HepG2 (cell line): Measurements from ENCODE around the gene PLEKHG5. TPM values are rescaled to one million over a fixed set of nuclear protein-coding genes. Genes with fewer than 3 reads are reported as not detected.

Experiments used
- ATM ChIP-seq: fragments of 450-650 bp; IDR thresholded peaks from 2 replicates; pipeline ENCODE4 v1.7.1; 2017; ENCODE audit warnings: mild to moderate bottlenecking, borderline replicate concordance
- BCL3 ChIP-seq: sonication (generic); formaldehyde crosslinking; IDR thresholded peaks from 2 replicates; pipeline ENCODE4 v1.5.1; 2020; ENCODE audit warnings: mild to moderate bottlenecking, missing genetic modification reagents, moderate library complexity
- CBFB ChIP-seq: sonication (generic); formaldehyde crosslinking; IDR thresholded peaks from 2 replicates; pipeline ENCODE4 v1.4.0; 2020; ENCODE audit warnings: missing genetic modification reagents
- GATAD2A ChIP-seq: IDR thresholded peaks from 2 replicates; pipeline ENCODE4 v1.6.1; 2016
- HOXA3 ChIP-seq: sonication (generic); formaldehyde crosslinking; IDR thresholded peaks from 2 replicates; pipeline ENCODE4 v1.5.0; 2020; ENCODE audit warnings: missing genetic modification reagents
- KDM4B ChIP-seq: sonication (generic); formaldehyde crosslinking; IDR thresholded peaks from 2 replicates; pipeline ENCODE4 v1.4.0; 2020; ENCODE audit warnings: missing genetic modification reagents
- PAWR ChIP-seq: sonication (generic); formaldehyde crosslinking; IDR thresholded peaks from 2 replicates; pipeline ENCODE4 v1.4.0; 2020; ENCODE audit warnings: missing genetic modification reagents, mild to moderate bottlenecking, borderline replicate concordance
- RFXANK ChIP-seq: IDR thresholded peaks from 2 replicates; pipeline ENCODE4 v1.6.1; 2016
- RNF219 ChIP-seq: sonication (generic); formaldehyde crosslinking; IDR thresholded peaks from 2 replicates; pipeline ENCODE4 v1.5.0; 2020; ENCODE audit warnings: mild to moderate bottlenecking, missing genetic modification reagents
- THAP11 ChIP-seq: IDR thresholded peaks from 2 replicates; pipeline ENCODE4 v1.6.1; 2016; ENCODE audit warnings: missing biosample characterization, missing genetic modification reagents
- ZBTB20 ChIP-seq: sonication (generic); formaldehyde crosslinking; IDR thresholded peaks from 2 replicates; pipeline ENCODE4 v1.8.1; 2023; ENCODE audit warnings: missing genetic modification reagents, low read depth, mild to moderate bottlenecking, borderline replicate concordance
- ZNF253 ChIP-seq: sonication (generic); formaldehyde crosslinking; IDR thresholded peaks from 2 replicates; pipeline ENCODE4 v1.8.0; 2022; ENCODE audit warnings: mild to moderate bottlenecking, missing genetic modification reagents, borderline replicate concordance
- ZNF703 ChIP-seq: sonication (generic); formaldehyde crosslinking; IDR thresholded peaks from 2 replicates; pipeline ENCODE4 v1.5.1; 2020; ENCODE audit warnings: missing genetic modification reagents, mild to moderate bottlenecking, moderate library complexity, borderline replicate concordance
- polyA plus RNA-seq, 8 experiments: library from polyadenylated mRNA; depleted of rRNA in 3 of 8; stranded (reverse) in 7 of 8; unstranded in 1 of 8; fragments of >200 nt; fragmentation: Illumina TruSeq in 4 of 8; extraction: Trizol in 4 of 8; gene quantifications; 2 replicates each; pipeline versions ENCODE4 v1.2.1 to v1.2.3, GENCODE V29; 2011 to 2016; ENCODE audit warnings: low read depth in 4 of 8, missing spikeins in 1 of 8, mixed read lengths in 1 of 8; ENCODE audit not compliant: insufficient read depth in 1 of 8
- total RNA-seq, 5 experiments: library from RNA; depleted of rRNA; stranded (reverse); fragments of >200 nt; fragmentation: Illumina TruSeq; extraction: Trizol; gene quantifications; 2 replicates each; pipeline ENCODE4 v1.2.3, GENCODE V29; 2016; ENCODE audit warnings: low read depth in 1 of 5
- TF ChIP-seq, protein P1 (sequence below): sonication (generic); formaldehyde crosslinking; IDR thresholded peaks from 2 replicates; pipeline ENCODE4 v1.5.0; 2020; ENCODE audit warnings: missing genetic modification reagents
- TF ChIP-seq, protein P2 (sequence below): sonication (generic); formaldehyde crosslinking; IDR thresholded peaks from 2 replicates; pipeline ENCODE4 v1.4.0; 2020; ENCODE audit warnings: mild to moderate bottlenecking, low read depth, missing genetic modification reagents
- TF ChIP-seq, protein P3 (sequence below): sonication (generic); formaldehyde crosslinking; IDR thresholded peaks from 2 replicates; pipeline ENCODE4 v1.5.0; 2020; ENCODE audit warnings: mild to moderate bottlenecking, missing genetic modification reagents
- TF ChIP-seq, protein P4 (sequence below), 2 experiments: IDR thresholded peaks; 2 replicates each; pipeline ENCODE4 v1.6.1; 2011 to 2012; ENCODE audit warnings: low read length in 2 of 2, borderline replicate concordance in 1 of 2, low read depth in 1 of 2, mild to moderate bottlenecking in 1 of 2, moderate library complexity in 1 of 2

PLEKHG5 gene
- total and polyA plus RNA-seq, 2 of the 13 experiments (the other 11 are each of a cell fraction or from before 2014, with no cell fraction given) = 1.9 to 3.5 TPM

DNA sequence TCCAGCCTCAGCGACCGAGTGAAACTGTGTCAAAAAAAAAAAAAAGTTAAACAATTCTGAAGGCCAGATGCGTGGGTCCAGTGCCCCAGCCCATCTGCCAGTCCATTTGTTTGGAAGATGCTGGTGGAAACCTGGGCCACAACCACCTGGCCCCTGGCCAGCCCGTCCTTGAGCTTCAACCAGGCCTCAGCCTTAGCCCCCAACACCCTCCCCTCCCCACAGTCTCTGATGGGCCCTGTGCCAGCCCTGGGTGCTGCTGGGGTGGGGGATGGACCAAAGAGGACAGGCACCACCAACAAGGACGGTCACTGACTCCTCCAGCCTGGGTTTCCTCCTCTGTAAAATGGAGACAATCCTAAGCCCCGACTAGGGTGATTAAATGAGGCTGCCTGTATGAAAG is 19.6 kb upstream of the PLEKHG5 start (continued):
- TF ChIP-seq ZNF703 (CRISPR knock-in tag) (no peak; the same call in 1 of the 2 replicates), RNF219 (no peak), ZNF253 (CRISPR knock-in tag) (no peak), GATAD2A (CRISPR knock-in tag) (0 out of 2 replicates have a peak, but pooled peaks have one; percentile 10), CBFB (CRISPR knock-in tag) (no peak), RFXANK (CRISPR knock-in tag) (no peak), ATM (no peak), PAWR (CRISPR knock-in tag) (no peak), HOXA3 (CRISPR knock-in tag) (no peak), ZBTB20 (CRISPR knock-in tag) (no peak), BCL3 (CRISPR knock-in tag) (no peak), KDM4B (CRISPR knock-in tag) (no peak), THAP11 (CRISPR knock-in tag) (no peak)
- TF ChIP-seq, protein P1, sequence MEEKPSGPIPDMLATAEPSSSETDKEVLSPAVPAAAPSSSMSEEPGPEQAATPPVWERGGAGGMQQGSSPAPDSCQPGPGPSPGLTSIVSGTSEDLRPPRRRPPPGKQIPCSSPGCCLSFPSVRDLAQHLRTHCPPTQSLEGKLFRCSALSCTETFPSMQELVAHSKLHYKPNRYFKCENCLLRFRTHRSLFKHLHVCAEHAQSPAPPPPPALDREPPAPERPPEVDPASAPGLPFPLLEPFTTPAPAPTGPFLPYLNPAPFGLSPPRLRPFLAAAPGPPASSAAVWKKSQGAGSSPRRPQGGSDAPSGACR (CRISPR knock-in tag) = no peak
- TF ChIP-seq, protein P2, sequence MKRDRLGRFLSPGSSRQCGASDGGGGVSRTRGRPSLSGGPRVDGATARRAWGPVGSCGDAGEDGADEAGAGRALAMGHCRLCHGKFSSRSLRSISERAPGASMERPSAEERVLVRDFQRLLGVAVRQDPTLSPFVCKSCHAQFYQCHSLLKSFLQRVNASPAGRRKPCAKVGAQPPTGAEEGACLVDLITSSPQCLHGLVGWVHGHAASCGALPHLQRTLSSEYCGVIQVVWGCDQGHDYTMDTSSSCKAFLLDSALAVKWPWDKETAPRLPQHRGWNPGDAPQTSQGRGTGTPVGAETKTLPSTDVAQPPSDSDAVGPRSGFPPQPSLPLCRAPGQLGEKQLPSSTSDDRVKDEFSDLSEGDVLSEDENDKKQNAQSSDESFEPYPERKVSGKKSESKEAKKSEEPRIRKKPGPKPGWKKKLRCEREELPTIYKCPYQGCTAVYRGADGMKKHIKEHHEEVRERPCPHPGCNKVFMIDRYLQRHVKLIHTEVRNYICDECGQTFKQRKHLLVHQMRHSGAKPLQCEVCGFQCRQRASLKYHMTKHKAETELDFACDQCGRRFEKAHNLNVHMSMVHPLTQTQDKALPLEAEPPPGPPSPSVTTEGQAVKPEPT (CRISPR knock-in tag) = no peak
- TF ChIP-seq, protein P3, sequence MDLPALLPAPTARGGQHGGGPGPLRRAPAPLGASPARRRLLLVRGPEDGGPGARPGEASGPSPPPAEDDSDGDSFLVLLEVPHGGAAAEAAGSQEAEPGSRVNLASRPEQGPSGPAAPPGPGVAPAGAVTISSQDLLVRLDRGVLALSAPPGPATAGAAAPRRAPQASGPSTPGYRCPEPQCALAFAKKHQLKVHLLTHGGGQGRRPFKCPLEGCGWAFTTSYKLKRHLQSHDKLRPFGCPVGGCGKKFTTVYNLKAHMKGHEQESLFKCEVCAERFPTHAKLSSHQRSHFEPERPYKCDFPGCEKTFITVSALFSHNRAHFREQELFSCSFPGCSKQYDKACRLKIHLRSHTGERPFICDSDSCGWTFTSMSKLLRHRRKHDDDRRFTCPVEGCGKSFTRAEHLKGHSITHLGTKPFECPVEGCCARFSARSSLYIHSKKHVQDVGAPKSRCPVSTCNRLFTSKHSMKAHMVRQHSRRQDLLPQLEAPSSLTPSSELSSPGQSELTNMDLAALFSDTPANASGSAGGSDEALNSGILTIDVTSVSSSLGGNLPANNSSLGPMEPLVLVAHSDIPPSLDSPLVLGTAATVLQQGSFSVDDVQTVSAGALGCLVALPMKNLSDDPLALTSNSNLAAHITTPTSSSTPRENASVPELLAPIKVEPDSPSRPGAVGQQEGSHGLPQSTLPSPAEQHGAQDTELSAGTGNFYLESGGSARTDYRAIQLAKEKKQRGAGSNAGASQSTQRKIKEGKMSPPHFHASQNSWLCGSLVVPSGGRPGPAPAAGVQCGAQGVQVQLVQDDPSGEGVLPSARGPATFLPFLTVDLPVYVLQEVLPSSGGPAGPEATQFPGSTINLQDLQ (CRISPR knock-in tag) = no peak
- TF ChIP-seq, protein P4, sequence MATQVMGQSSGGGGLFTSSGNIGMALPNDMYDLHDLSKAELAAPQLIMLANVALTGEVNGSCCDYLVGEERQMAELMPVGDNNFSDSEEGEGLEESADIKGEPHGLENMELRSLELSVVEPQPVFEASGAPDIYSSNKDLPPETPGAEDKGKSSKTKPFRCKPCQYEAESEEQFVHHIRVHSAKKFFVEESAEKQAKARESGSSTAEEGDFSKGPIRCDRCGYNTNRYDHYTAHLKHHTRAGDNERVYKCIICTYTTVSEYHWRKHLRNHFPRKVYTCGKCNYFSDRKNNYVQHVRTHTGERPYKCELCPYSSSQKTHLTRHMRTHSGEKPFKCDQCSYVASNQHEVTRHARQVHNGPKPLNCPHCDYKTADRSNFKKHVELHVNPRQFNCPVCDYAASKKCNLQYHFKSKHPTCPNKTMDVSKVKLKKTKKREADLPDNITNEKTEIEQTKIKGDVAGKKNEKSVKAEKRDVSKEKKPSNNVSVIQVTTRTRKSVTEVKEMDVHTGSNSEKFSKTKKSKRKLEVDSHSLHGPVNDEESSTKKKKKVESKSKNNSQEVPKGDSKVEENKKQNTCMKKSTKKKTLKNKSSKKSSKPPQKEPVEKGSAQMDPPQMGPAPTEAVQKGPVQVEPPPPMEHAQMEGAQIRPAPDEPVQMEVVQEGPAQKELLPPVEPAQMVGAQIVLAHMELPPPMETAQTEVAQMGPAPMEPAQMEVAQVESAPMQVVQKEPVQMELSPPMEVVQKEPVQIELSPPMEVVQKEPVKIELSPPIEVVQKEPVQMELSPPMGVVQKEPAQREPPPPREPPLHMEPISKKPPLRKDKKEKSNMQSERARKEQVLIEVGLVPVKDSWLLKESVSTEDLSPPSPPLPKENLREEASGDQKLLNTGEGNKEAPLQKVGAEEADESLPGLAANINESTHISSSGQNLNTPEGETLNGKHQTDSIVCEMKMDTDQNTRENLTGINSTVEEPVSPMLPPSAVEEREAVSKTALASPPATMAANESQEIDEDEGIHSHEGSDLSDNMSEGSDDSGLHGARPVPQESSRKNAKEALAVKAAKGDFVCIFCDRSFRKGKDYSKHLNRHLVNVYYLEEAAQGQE (IDR thresholded peaks at IDR 0.05; ENCODE audit: borderline replicate concordance in 1 of 2, low read depth in 1 of 2, low read length in 2 of 2) = no peak
